Fibroblast of skin of right biceps (primary cell): ENCODE data around the gene ARIH1.
"Not testable (repeated sequence)": the region's sequence is repeated elsewhere in the genome, so short reads cannot be mapped to it uniquely, and the experiment has no call there.

ENCODE experiments used
- DNase-seq: peaks from one replicate; pipeline ENCODE4 v3.0.0-alpha.2; 2013

The ARIH1 gene

DNA sequence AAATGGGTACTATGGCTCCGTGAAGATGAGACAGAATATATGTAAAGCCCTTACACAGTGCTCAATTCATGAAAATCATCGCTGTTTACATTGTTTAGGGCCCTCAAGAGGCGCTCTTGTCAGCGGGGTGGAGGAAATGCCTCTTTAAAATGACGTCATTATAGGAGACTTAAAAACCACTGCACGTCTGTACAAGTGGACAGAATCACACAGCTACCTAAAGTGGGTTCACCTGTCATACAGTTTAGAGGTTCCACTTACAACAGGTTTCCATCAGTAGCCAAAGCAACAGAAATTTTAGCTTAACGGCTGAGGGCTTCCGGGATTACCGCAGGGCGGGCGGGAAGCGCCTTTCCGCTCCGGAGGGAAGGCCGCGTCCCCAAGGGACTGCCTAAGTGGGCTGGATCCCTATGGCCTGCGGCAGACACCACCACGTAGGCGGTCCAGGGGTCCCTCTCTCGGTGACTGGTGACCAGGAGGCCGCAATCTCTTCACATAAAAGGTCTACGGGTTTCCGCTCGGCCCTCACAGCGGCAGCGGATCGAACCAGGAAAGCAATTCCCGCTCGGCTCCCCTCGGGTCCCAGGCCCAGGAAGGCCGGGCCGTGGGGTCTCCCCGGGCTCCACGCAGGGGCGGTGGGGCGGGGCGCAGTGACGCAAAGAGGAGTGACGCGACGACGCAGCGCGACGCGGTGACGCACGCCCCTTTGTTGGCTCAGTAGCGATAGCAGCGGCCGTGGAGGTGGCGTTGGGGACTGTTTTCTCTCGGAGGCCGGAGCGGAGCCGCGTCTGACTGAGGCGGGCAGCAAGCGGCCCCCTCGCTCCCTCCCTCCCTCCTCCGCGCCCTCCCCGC, at the start of gene ARIH1:
Gene ARIH1 (plus strand): TSS at position 717 of the 852 bp plus-strand sequence. CDS start 310 bp downstream, outside the sequence.
- DNase-seq, result peak; percentile 96

- no peak for DNase-seq
Observed at GRCh38 chr15:72426753-72427152, 47.4 kb upstream of the ARIH1 start.

GRCh38 chr15:72437650-72438316, 36.3 kb upstream of the ARIH1 start:
- no peak for DNase-seq

GRCh38 chr15:72442848-72443247, 31.3 kb upstream of the ARIH1 start:
- not testable (repeated sequence) for DNase-seq

DNA sequence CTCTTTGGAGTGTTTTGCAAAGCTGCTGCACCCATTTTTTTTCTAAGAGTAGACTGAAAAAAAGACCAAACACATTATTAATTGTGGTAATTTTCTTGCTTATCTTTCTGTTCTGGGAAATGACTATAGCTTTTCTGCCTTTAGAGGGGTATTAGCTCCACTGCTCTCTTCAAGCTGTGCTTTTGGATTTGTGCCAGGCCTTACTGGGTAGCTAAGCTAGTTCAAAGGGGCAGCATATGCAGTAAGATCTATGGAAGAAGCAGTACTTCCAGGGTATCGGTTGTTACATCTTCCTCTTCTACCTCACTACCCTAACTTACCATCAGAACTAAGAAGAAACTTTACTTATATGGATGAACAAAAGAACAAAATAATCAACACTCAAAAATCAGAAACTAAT, 28.7 kb upstream of the ARIH1 start:
- no peak for DNase-seq

GRCh38 chr15:72450805-72451204, 23.3 kb upstream of the ARIH1 start:
- no peak for DNase-seq

DNA sequence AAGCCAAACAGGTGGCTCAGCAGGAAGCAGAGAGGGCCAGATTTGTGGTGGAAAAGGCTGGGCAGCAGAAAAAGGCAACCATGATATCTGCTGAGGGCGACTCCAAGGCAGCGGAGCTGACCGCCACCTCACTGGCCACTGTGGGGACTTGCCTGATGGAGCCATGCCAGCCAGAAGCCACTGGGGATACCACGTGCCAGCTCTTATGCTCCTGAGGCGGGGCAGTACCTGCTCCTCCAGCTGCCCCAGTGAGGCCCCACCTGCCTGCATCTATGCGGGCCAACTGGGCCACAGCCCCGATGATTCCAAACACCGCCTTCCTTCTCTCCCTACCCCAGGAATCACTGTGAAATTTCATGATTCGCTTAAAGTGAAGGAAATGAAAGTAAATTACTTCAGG, 22.9 kb upstream of the ARIH1 start:
- no peak for DNase-seq

- no peak for DNase-seq
Observed at GRCh38 chr15:72456684-72457083, 17.4 kb upstream of the ARIH1 start.

GRCh38 chr15:72460402-72460801, 13.7 kb upstream of the ARIH1 start:
- no peak for DNase-seq

DNA sequence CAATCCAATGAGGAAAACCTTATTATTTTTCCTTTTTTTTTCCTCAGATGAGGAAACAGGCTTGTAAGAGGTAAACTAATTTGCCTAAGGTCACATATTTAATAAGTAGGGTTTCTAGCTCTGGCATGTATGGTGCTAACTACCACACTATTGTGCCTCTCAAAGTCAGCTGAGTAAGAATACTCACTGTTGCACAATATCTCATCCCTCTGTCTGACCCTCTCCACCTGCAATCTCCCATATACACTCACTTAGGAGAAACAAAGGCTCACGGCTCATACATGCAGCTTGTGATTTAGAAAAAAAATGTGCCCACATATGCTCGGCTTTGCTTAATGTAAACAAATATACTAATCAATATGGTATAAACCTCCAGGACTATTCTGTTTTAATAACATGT, 10.4 kb upstream of the ARIH1 start:
- DNase-seq, result no peak

DNA sequence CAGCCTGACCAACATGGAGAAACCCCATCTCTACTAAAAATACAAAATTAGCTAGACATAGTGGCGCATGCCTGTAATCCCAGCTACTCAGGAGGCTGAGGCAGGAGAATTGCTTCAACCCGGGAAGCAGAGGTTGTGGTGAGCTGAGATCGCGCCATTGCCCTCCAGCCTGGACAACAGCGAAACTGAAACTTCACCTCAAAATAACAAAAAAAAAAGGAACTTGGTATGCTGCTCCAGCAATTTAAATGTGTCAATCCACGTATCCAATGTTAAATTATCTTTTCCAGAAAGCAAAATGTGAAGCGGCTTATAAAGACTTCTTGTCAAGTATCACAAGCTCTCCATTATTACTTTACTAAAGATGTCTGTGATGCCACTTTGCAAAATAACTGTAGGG, 9.9 kb upstream of the ARIH1 start:
- DNase-seq, result no peak

DNA sequence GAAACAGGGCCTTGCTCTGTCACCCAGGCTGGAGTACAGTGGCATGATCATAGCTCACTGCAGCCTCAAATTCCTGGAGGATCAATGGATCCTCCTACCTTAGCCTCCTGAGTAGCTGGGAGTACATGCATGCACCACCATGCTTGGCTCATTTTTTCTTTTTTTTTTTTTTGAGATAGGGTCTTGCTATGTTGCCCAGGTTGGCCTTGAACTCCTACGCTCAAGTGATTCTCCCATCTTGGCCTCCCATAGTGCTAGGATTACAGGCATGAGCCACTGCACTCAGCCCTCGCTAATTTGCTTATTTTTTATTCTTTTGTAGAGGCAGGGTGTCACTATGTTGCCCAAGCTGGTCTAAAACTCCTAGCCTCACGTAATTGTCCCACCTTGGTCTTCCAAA, 6.0 kb upstream of the ARIH1 start:
- no peak for DNase-seq

DNA sequence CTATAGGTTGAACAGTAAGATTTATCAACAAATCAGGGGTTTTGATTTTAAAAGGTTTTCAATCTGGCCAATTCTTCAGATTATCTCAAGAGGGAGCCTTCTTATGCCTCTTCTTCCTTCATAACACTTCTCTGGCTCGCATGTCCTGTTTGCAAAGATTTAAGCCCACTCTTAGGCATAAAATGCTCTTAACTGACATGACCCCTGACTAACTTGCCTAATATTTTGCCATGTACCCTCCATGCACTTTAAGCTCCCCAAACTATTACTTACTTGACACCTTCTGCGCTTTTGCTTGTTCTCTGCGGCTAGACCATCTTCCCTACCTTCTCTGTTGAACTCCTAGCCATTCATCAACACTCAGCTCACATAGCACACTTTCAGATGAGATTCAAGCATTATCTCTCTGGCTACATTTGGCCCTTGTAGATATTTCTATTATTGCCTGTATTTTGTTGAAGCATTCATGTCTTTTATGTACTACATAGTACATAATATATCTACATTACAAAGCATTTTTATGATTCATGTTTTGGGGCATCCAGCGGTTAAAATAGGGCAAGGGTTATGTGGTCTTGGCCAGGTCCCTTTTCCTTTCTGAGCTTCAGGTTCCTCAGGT, 1.0 kb upstream of the ARIH1 start:
- DNase-seq, result peak; percentile 33

DNA sequence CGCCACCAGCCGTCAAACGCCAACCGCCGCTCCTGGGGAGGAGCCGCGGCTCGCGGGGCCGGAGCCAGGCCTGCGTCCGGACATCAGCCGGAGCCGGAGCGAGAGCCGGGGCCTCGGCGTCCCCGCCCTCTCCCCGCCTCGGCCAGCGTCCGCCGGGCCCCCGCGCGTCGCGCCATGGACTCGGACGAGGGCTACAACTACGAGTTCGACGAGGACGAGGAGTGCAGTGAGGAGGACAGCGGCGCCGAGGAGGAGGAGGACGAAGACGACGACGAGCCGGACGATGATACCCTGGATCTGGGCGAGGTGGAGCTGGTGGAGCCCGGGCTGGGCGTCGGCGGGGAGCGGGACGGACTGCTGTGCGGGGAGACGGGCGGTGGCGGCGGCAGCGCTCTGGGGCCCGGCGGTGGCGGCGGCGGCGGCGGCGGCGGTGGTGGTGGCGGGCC, 359 bp downstream of the ARIH1 start:
- no peak for DNase-seq

- peak; percentile 77 for DNase-seq
Observed at GRCh38 chr15:72474912-72475628, 940 bp downstream of the ARIH1 start.

GRCh38 chr15:72475674-72476073, 1.5 kb downstream of the ARIH1 start:
- no peak for DNase-seq

- not testable (repeated sequence) for DNase-seq
Observed at GRCh38 chr15:72476330-72476729, 2.2 kb downstream of the ARIH1 start.

- DNase-seq, result no peak
Observed at GRCh38 chr15:72481015-72481659, 7.0 kb downstream of the ARIH1 start.

- DNase-seq, result no peak
Observed at GRCh38 chr15:72482275-72482674, 8.1 kb downstream of the ARIH1 start.

GRCh38 chr15:72483279-72483678, 9.1 kb downstream of the ARIH1 start:
- DNase-seq, result no peak

GRCh38 chr15:72486144-72486543, 12.0 kb downstream of the ARIH1 start:
- no peak for DNase-seq

- peak; percentile 37 for DNase-seq
Observed at GRCh38 chr15:72487070-72487797, 13.1 kb downstream of the ARIH1 start.
